ENCODE results near the gene CPA1.
A peak's percentile ranks its signal among the peaks of the same experiment; 100 is the strongest.

The CPA1 gene

DNA sequence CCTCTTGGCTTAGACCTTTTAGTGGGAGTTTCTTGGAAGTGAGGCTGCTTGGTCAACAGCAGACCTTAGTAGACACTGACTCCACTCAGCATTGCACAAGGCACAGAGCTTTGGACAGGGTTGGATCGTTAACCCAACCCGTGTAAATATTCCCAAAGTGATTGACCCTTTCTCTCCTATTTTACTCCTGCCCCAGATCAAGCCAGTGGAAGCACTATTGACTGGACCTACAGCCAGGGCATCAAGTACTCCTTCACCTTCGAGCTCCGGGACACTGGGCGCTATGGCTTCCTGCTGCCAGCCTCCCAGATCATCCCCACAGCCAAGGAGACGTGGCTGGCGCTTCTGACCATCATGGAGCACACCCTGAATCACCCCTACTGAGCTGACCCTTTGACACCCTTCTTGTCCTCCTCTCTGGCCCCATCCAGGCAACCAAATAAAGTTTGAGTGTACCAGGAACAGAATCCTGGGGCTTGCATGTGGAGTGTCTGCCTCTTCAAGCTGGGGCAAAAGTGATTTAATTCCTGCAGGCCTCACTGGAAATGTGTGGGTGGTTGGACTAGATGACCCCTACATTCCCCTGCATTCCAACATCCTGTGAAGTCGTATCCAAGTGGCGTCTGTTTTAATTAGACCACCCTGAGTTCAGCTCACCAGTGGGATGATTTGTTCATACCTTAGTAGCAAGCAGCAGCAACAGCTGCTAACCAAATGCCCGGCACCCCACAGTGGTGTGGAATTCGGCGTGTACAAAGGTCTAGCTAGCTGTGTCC lies 7.5 kb downstream of the CPA1 start:
- no peaks in the 10 kb centered on the region for H3K36me3 ChIP-seq (ENCODE audit: control insufficient read depth in 1 of 2, insufficient read depth in 2 of 2, low read length in 2 of 2)
- H3K4me3 ChIP-seq (ENCODE audit: low read depth in 1 of 2, low read length in 2 of 2), result no peak overlapping the region
- H3K27ac ChIP-seq (ENCODE audit: low read length), result no peak overlapping the region
- no peaks in the 10 kb centered on the region for H3K27me3 ChIP-seq (ENCODE audit: low read depth, low read length)
- H3K4me1 ChIP-seq (ENCODE audit: control insufficient read depth in 1 of 2, insufficient read depth in 2 of 2, low read length in 2 of 2), result peaks cover 0 to 3% of the 10 kb centered on the region in 2 donors
- H3K9me3 ChIP-seq (ENCODE audit: control insufficient read depth in 1 of 2, low read length in 2 of 2), result no peaks in the 10 kb centered on the region

DNA sequence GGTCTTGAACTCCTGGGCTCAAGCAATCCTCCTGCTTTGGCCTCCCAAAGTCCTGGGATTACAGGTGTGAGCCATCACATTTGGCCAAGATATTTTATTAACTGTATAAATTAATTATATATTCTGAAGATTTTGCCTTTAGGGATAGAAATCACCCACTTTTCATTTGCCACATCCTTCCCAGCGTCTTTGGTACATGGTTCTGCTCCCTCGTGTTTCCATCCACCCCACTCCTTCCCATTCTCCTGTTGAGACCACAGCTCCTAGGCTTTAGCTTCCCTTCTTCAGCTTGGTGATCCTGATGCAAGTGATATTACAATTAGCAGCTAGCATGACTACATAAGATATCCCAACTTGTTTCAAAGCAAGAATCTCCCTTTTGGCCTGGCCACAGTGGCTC lies 8.4 kb downstream of the CPA1 start:
- Histone ChIP-seq H3K36me3 (ENCODE audit: control insufficient read depth in 1 of 2, insufficient read depth in 2 of 2, low read length in 2 of 2) (no peaks in the 10 kb centered on the region), H3K27me3 (ENCODE audit: low read depth, low read length) (no peaks in the 10 kb centered on the region), H3K4me1 (ENCODE audit: control insufficient read depth in 1 of 2, insufficient read depth in 2 of 2, low read length in 2 of 2) (peaks cover 0 to 6% of the 10 kb centered on the region in 2 donors), H3K9me3 (ENCODE audit: control insufficient read depth in 1 of 2, low read length in 2 of 2) (no peaks in the 10 kb centered on the region), H3K4me3 (ENCODE audit: low read depth in 1 of 2, low read length in 2 of 2) (no peak overlapping the region), H3K27ac (ENCODE audit: low read length) (no peak overlapping the region)

- Histone ChIP-seq H3K9me3 (ENCODE audit: control insufficient read depth in 1 of 2, low read length in 2 of 2) (no peaks in the 10 kb centered on the region), H3K4me3 (ENCODE audit: low read depth in 1 of 2, low read length in 2 of 2) (no peak overlapping the region), H3K4me1 (ENCODE audit: control insufficient read depth in 1 of 2, insufficient read depth in 2 of 2, low read length in 2 of 2) (peaks cover 0 to 8% of the 10 kb centered on the region in 2 donors), H3K27ac (ENCODE audit: low read length) (no peak overlapping the region), H3K36me3 (ENCODE audit: control insufficient read depth in 1 of 2, insufficient read depth in 2 of 2, low read length in 2 of 2) (no peaks in the 10 kb centered on the region), H3K27me3 (ENCODE audit: low read depth, low read length) (no peaks in the 10 kb centered on the region)
Observed at GRCh38 chr7:130390486-130390885, 10.2 kb downstream of the CPA1 start.

GRCh38 chr7:130393101-130393561 lies 12.8 kb downstream of the CPA1 start:
- no peaks in the 10 kb centered on the region for H3K36me3 ChIP-seq (ENCODE audit: control insufficient read depth in 1 of 2, insufficient read depth in 2 of 2, low read length in 2 of 2)
- peak overlapping the region in 1 of 2 donors; percentile 10 for H3K4me3 ChIP-seq (ENCODE audit: low read depth in 1 of 2, low read length in 2 of 2)
- H3K27me3 ChIP-seq (ENCODE audit: low read depth, low read length), result no peaks in the 10 kb centered on the region
- no peaks in the 10 kb centered on the region for H3K9me3 ChIP-seq (ENCODE audit: control insufficient read depth in 1 of 2, low read length in 2 of 2)
- peaks cover 0 to 8% of the 10 kb centered on the region in 2 donors for H3K4me1 ChIP-seq (ENCODE audit: control insufficient read depth in 1 of 2, insufficient read depth in 2 of 2, low read length in 2 of 2)
- H3K27ac ChIP-seq (ENCODE audit: low read length), result peak overlapping the region; percentile 72

- H3K27me3 ChIP-seq (ENCODE audit: low read depth, low read length), result no peaks in the 10 kb centered on the region
- no peaks in the 10 kb centered on the region for H3K36me3 ChIP-seq (ENCODE audit: control insufficient read depth in 1 of 2, insufficient read depth in 2 of 2, low read length in 2 of 2)
- no peak overlapping the region for H3K27ac ChIP-seq (ENCODE audit: low read length)
- H3K9me3 ChIP-seq (ENCODE audit: control insufficient read depth in 1 of 2, low read length in 2 of 2), result no peaks in the 10 kb centered on the region
- H3K4me1 ChIP-seq (ENCODE audit: control insufficient read depth in 1 of 2, insufficient read depth in 2 of 2, low read length in 2 of 2), result peaks cover 0 to 8% of the 10 kb centered on the region in 2 donors
- H3K4me3 ChIP-seq (ENCODE audit: low read depth in 1 of 2, low read length in 2 of 2), result no peak overlapping the region
Observed at GRCh38 chr7:130393841-130394411, 13.6 kb downstream of the CPA1 start.

DNA sequence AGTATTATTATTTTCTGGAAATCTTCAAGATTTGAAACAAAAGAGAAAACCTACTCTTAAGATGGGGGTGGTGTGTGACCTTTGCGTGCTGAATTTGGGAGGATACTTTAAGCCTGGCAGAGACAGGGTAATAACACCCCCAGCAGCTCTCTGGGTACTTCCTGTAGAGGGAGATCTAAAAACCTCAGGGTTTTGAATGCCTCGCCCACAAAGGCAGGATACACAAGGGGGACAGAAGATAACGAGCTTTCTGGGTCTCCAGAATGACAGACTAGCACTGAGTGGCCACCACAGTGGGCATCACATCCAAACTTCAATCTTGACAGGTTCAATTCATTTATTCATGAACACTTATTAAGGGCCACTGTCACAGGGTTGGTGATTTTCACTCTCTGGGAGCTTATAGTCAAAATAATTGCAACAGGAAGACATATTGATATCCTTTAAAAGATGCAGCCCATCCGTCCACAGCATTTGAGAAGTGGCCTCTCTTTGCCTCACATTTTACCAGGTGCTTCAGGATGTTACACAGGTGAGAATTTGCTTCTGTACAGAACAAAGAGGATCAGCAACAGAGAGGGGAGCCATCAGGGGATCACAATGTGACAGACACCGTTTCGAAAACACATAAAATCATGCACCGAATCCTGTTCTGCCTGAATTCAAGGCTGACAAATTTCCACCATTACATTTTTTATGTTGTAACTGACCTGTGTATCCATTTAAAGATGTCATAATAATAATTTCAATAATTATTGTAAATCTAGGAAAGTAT lies 14.3 kb downstream of the CPA1 start:
- Histone ChIP-seq H3K9me3 (ENCODE audit: control insufficient read depth in 1 of 2, low read length in 2 of 2) (no peaks in the 10 kb centered on the region), H3K4me3 (ENCODE audit: low read depth in 1 of 2, low read length in 2 of 2) (no peak overlapping the region), H3K36me3 (ENCODE audit: control insufficient read depth in 1 of 2, insufficient read depth in 2 of 2, low read length in 2 of 2) (no peaks in the 10 kb centered on the region), H3K4me1 (ENCODE audit: control insufficient read depth in 1 of 2, insufficient read depth in 2 of 2, low read length in 2 of 2) (peaks cover 0 to 8% of the 10 kb centered on the region in 2 donors), H3K27ac (ENCODE audit: low read length) (no peak overlapping the region), H3K27me3 (ENCODE audit: low read depth, low read length) (no peaks in the 10 kb centered on the region)

- H3K9me3 ChIP-seq (ENCODE audit: control insufficient read depth in 1 of 2, low read length in 2 of 2), result no peaks in the 10 kb centered on the region
- H3K4me3 ChIP-seq (ENCODE audit: low read depth in 1 of 2, low read length in 2 of 2), result no peak overlapping the region
- no peak overlapping the region for H3K27ac ChIP-seq (ENCODE audit: low read length)
- H3K4me1 ChIP-seq (ENCODE audit: control insufficient read depth in 1 of 2, insufficient read depth in 2 of 2, low read length in 2 of 2), result peaks cover 0 to 8% of the 10 kb centered on the region in 2 donors
- no peaks in the 10 kb centered on the region for H3K27me3 ChIP-seq (ENCODE audit: low read depth, low read length)
- H3K36me3 ChIP-seq (ENCODE audit: control insufficient read depth in 1 of 2, insufficient read depth in 2 of 2, low read length in 2 of 2), result no peaks in the 10 kb centered on the region
Observed at GRCh38 chr7:130395421-130395820, 15.1 kb downstream of the CPA1 start.

DNA sequence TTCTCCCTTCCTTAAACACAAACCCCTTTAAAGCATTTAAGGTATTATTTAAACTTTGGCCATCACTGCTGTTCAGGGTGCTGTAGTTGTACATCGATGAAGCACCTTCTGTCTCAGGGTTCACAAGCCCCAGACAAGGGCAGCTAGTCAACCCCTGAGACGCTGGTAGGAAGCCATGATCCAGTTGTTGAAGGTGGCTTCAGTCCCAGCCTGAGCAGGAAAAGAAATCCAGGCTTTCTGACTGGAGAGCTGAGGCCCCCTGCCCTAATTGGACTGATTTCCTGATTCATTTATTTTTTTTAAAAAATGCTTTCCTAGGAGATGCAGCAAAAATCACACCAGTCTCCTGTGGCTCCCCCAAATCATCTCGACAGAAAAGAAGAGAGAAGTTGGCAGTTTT lies 15.8 kb downstream of the CPA1 start:
- Histone ChIP-seq H3K9me3 (ENCODE audit: control insufficient read depth in 1 of 2, low read length in 2 of 2) (no peaks in the 10 kb centered on the region), H3K4me3 (ENCODE audit: low read depth in 1 of 2, low read length in 2 of 2) (no peak overlapping the region), H3K4me1 (ENCODE audit: control insufficient read depth in 1 of 2, insufficient read depth in 2 of 2, low read length in 2 of 2) (peaks cover 0 to 8% of the 10 kb centered on the region in 2 donors), H3K36me3 (ENCODE audit: control insufficient read depth in 1 of 2, insufficient read depth in 2 of 2, low read length in 2 of 2) (peaks cover 0 to 5% of the 10 kb centered on the region in 2 donors), H3K27me3 (ENCODE audit: low read depth, low read length) (no peaks in the 10 kb centered on the region), H3K27ac (ENCODE audit: low read length) (no peak overlapping the region)

GRCh38 chr7:130397051-130397757 lies 16.9 kb downstream of the CPA1 start:
- Histone ChIP-seq H3K27ac (ENCODE audit: low read length) (no peak overlapping the region), H3K4me1 (ENCODE audit: control insufficient read depth in 1 of 2, insufficient read depth in 2 of 2, low read length in 2 of 2) (peaks cover 0 to 5% of the 10 kb centered on the region in 2 donors), H3K9me3 (ENCODE audit: control insufficient read depth in 1 of 2, low read length in 2 of 2) (no peaks in the 10 kb centered on the region), H3K36me3 (ENCODE audit: control insufficient read depth in 1 of 2, insufficient read depth in 2 of 2, low read length in 2 of 2) (peaks cover 5% of the 10 kb centered on the region in 2 donors), H3K4me3 (ENCODE audit: low read depth in 1 of 2, low read length in 2 of 2) (no peak overlapping the region), H3K27me3 (ENCODE audit: low read depth, low read length) (no peaks in the 10 kb centered on the region)

DNA sequence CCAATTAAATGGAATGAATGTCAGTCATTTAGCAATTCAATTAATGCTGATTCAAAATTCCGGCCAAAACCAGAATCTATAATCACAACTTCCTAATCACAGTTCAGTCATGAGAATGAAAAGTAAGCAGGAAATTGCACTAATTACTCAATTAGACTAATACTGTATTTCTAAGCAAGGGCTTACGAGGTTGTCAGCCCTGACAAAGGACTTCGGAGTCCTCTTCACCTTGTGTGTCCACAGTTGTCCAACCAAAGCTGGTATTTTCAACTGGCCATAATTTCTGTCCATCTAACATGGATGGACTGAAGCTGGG lies 17.4 kb downstream of the CPA1 start:
- Histone ChIP-seq H3K36me3 (ENCODE audit: control insufficient read depth in 1 of 2, insufficient read depth in 2 of 2, low read length in 2 of 2) (peaks cover 9 to 10% of the 10 kb centered on the region in 2 donors), H3K4me3 (ENCODE audit: low read depth in 1 of 2, low read length in 2 of 2) (no peak overlapping the region), H3K4me1 (ENCODE audit: control insufficient read depth in 1 of 2, insufficient read depth in 2 of 2, low read length in 2 of 2) (peaks cover 0 to 5% of the 10 kb centered on the region in 2 donors), H3K27ac (ENCODE audit: low read length) (no peak overlapping the region), H3K27me3 (ENCODE audit: low read depth, low read length) (no peaks in the 10 kb centered on the region), H3K9me3 (ENCODE audit: control insufficient read depth in 1 of 2, low read length in 2 of 2) (no peaks in the 10 kb centered on the region)

DNA sequence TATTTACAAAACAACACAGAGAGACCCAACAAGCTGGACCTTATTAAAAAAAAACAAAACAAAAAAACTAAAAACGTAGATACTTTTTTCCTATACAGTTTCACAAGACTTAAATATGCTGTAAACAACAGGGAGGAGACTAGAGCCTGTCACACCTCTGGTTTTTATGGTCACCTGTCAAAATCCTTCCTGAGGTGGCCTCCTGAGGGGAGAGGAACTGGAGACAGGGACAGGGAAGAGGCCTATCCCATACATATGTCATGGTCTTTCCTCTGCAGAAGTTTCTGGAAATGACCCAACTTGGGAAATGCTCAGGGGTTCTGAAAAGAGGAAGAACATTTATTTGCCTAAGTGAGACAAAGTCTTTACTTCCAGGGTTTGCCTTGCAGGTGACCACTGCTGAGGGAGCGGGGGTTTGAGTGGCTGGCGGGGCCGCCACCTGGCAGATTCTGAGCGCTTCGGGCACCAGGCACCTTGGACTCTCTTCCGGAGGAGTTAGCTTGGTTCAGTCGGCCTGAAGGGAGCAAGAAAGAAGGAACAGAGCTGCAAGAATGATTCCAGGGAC lies 18.3 kb downstream of the CPA1 start:
- H3K9me3 ChIP-seq (ENCODE audit: control insufficient read depth in 1 of 2, low read length in 2 of 2), result no peaks in the 10 kb centered on the region
- peaks cover 9 to 15% of the 10 kb centered on the region in 2 donors for H3K36me3 ChIP-seq (ENCODE audit: control insufficient read depth in 1 of 2, insufficient read depth in 2 of 2, low read length in 2 of 2)
- no peaks in the 10 kb centered on the region for H3K27me3 ChIP-seq (ENCODE audit: low read depth, low read length)
- peaks cover 0 to 3% of the 10 kb centered on the region in 2 donors for H3K4me1 ChIP-seq (ENCODE audit: control insufficient read depth in 1 of 2, insufficient read depth in 2 of 2, low read length in 2 of 2)
- H3K4me3 ChIP-seq (ENCODE audit: low read depth in 1 of 2, low read length in 2 of 2), result no peak overlapping the region
- no peak overlapping the region for H3K27ac ChIP-seq (ENCODE audit: low read length)

All from muscle layer of duodenum (tissue), 2 donors.